Thyroid gland (tissue), 4 donors: ENCODE data around the gene PPP2R2C. TPM values are rescaled to one million over a fixed set of nuclear protein-coding genes. Genes with fewer than 3 reads are reported as not detected.

Source experiments
- DNase-seq, 2 donors: peaks; one replicate each; pipeline ENCODE4 v3.0.0-alpha.2; 2019
- H3K27ac ChIP-seq, 3 donors: fragments of 200-600 bp; sonication (generic); 1 replicate in 2 of 3; 2 replicates in 1 of 3; pipeline ENCODE4 v1.5.1; 2016 to 2019; ENCODE audit warnings: mild to moderate bottlenecking in 1 of 3, moderate library complexity in 1 of 3
- H3K27me3 ChIP-seq: fragments of 200-600 bp; sonication (generic); one replicate; pipeline ENCODE4 v1.5.1; 2019
- H3K36me3 ChIP-seq, 2 donors: fragments of 200-600 bp; sonication (generic); one replicate each; pipeline ENCODE4 v1.5.1; 2016 to 2019
- H3K4me1 ChIP-seq, 2 donors: fragments of 200-600 bp; sonication (generic); one replicate each; pipeline ENCODE4 v1.5.1; 2017 to 2019
- H3K4me3 ChIP-seq, 3 donors: fragments of 200-600 bp; sonication (generic); replicated peaks in 1 of 3; 1 replicate in 2 of 3; 2 replicates in 1 of 3; pipeline ENCODE4 v1.5.1; 2016; ENCODE audit warnings: mild to moderate bottlenecking in 1 of 3
- H3K9me3 ChIP-seq: fragments of 200-600 bp; sonication (generic); one replicate; pipeline ENCODE4 v1.5.1; 2017
- CTCF ChIP-seq, 6 experiments: fragments of 200-600 bp in 3 of 6; fragments of 450-650 bp in 3 of 6; sonication (generic) in 3 of 6; IDR thresholded peaks; one replicate each; pipeline ENCODE4 v1.5.1; 2016 to 2019; ENCODE audit warnings: antibody characterized with exemption in 6 of 6, mild to moderate bottlenecking in 2 of 6, inconsistent platforms in 1 of 6, moderate library complexity in 1 of 6
- POLR2A ChIP-seq, 2 donors: fragments of 450-650 bp; IDR thresholded peaks; one replicate each; pipeline ENCODE4 v1.6.1; 2017; ENCODE audit warnings: antibody characterized with exemption in 2 of 2, mild to moderate bottlenecking in 2 of 2, moderate library complexity in 1 of 2
- WGBS, 2 donors: methylation state at CpG; one replicate each; pipeline ENCODE4 v1.1.5; 2017; 5-methylcytosine and 5-hydroxymethylcytosine counted together
- intact Hi-C: fragments of 100-400 bp; cut with DNase I; formaldehyde crosslinking; loops from one replicate; pipeline ENCODE4 v1.15.1; 2023
- total RNA-seq, 4 donors: library from RNA; depleted of rRNA; stranded (reverse); fragments of >200 nt; gene quantifications; one replicate each; pipeline ENCODE4 v1.2.3, GENCODE V29; 2016

The PPP2R2C gene
- total RNA-seq, 4 donors from 2014 or later: 0.15 to 1.5 (median 0.33) TPM; not detected in 1

- WGBS, 2 donors: 72 to 79% methylated on average over 8 to 11 of the region's 11 CpGs
- no peak for DNase-seq
- Histone ChIP-seq H3K4me1 (no peaks in the 10 kb centered on the region), H3K36me3 (no peaks in the 10 kb centered on the region), H3K27me3 (no peaks in the 10 kb centered on the region), H3K9me3 (no peaks in the 10 kb centered on the region), H3K4me3 (no peak overlapping the region), H3K27ac (no peak overlapping the region)
- no peak for TF ChIP-seq CTCF (IDR thresholded peaks at IDR 0.05)
- no peak for TF ChIP-seq POLR2A (IDR thresholded peaks at IDR 0.05)
- intact Hi-C loops: loop anchor here (5.0 kb wide), 1 partner anchor 1066 kb away; no protein-coding TSS in a partner anchor
Observed at GRCh38 chr4:6456450-6456849, 16.0 kb downstream of the PPP2R2C start.

- H3K27me3 ChIP-seq: no peaks in the 10 kb centered on the region
- intact Hi-C loops: no loop called here
- TF ChIP-seq CTCF (IDR thresholded peaks at IDR 0.05): no peak
- TF ChIP-seq POLR2A (IDR thresholded peaks at IDR 0.05): no peak
- no peak overlapping the region for H3K27ac ChIP-seq
- H3K4me1 ChIP-seq: no peaks in the 10 kb centered on the region
- H3K36me3 ChIP-seq: no peaks in the 10 kb centered on the region
- no peak for DNase-seq
- H3K4me3 ChIP-seq: no peak overlapping the region
- 69 to 78% methylated on average over 12 to 13 of the region's 13 CpGs for WGBS, 2 donors
- H3K9me3 ChIP-seq: no peaks in the 10 kb centered on the region
Observed at GRCh38 chr4:6454112-6454910, 18.1 kb downstream of the PPP2R2C start.

- Histone ChIP-seq H3K27ac (no peak overlapping the region), H3K4me3 (no peak overlapping the region), H3K9me3 (no peaks in the 10 kb centered on the region), H3K4me1 (no peaks in the 10 kb centered on the region), H3K36me3 (no peaks in the 10 kb centered on the region), H3K27me3 (no peaks in the 10 kb centered on the region)
- TF ChIP-seq POLR2A (IDR thresholded peaks at IDR 0.05) (no peak), CTCF (IDR thresholded peaks at IDR 0.05) (no peak)
- intact Hi-C loops: no loop called here
- 45 to 54% methylated on average over 8 of the region's 8 CpGs for WGBS, 2 donors
- DNase-seq: no peak
Observed at GRCh38 chr4:6453688-6453990, 18.8 kb downstream of the PPP2R2C start.

- intact Hi-C loops: no loop called here
- DNase-seq: no peak
- no peak overlapping the region for H3K4me3 ChIP-seq
- H3K4me1 ChIP-seq: no peaks in the 10 kb centered on the region
- no peaks in the 10 kb centered on the region for H3K27me3 ChIP-seq
- H3K27ac ChIP-seq: no peak overlapping the region
- WGBS, 2 donors: 55 to 81% methylated on average over 12 of the region's 20 CpGs
- no peaks in the 10 kb centered on the region for H3K36me3 ChIP-seq
- H3K9me3 ChIP-seq: no peaks in the 10 kb centered on the region
- TF ChIP-seq POLR2A (IDR thresholded peaks at IDR 0.05): no peak
- no peak for TF ChIP-seq CTCF (IDR thresholded peaks at IDR 0.05)
Observed at GRCh38 chr4:6452897-6453687, 19.3 kb downstream of the PPP2R2C start.
